WTC11 (cell line): ENCODE measurements around the gene MAB21L4. TPM values are rescaled to one million over a fixed set of nuclear protein-coding genes. Genes with fewer than 3 reads are reported as not detected.

Source experiments
- ATAC-seq: fragments of 200-7000 bp; cut with Tn5 transposase; 2 replicates; pipeline ENCODE4 v1.10.0; 2021; ENCODE audit warnings: mild to moderate bottlenecking, moderate library complexity
- CTCF ChIA-PET: fragments of 300-600 bp; sonication (Branson Sonifier 250); formaldehyde crosslinking; loops from one replicate; lab custom pipeline; 2021; ENCODE audit warnings: antibody characterized with exemption; lab: Charles Lee
- POLR2A ChIA-PET: fragments of 350-600 bp; sonication (Branson Sonifier 250); formaldehyde crosslinking; loops from one replicate; lab custom pipeline; 2021; ENCODE audit warnings: antibody characterized with exemption; lab: Charles Lee
- DNase-seq: peaks from one replicate; pipeline ENCODE4 v3.0.0; 2021; ENCODE audit warnings: low spot score
- H3K27ac Mint-ChIP-seq: 2 replicates; pipeline ENCODE4 v1.8.0; 2021; ENCODE audit warnings: mixed read lengths
- H3K27me3 Mint-ChIP-seq: 2 replicates; pipeline ENCODE4 v1.8.0; 2021; ENCODE audit warnings: low read depth, mild to moderate bottlenecking, moderate library complexity, mixed read lengths
- H3K36me3 Mint-ChIP-seq: 2 replicates; pipeline ENCODE4 v1.8.0; 2021; ENCODE audit warnings: mixed read lengths
- H3K4me1 Mint-ChIP-seq: 2 replicates; pipeline ENCODE4 v1.8.0; 2022; ENCODE audit warnings: mixed read lengths
- H3K4me3 Mint-ChIP-seq: 2 replicates; pipeline ENCODE4 v1.8.0; 2021; ENCODE audit warnings: mild to moderate bottlenecking, moderate library complexity, mixed read lengths
- H3K9me3 Mint-ChIP-seq: 2 replicates; pipeline ENCODE4 v1.8.0; 2021; ENCODE audit warnings: mixed read lengths
- ELF4 ChIP-seq: sonication (generic); formaldehyde crosslinking; IDR thresholded peaks from 2 replicates; pipeline ENCODE4 v1.8.1; 2022; ENCODE audit warnings: low read depth, mild to moderate bottlenecking, moderate library complexity, missing genetic modification reagents
- IRF2 ChIP-seq: sonication (generic); formaldehyde crosslinking; IDR thresholded peaks from 2 replicates; pipeline ENCODE4 v1.8.0; 2022; ENCODE audit warnings: low read depth, missing genetic modification reagents, borderline replicate concordance
- NFE2L1 ChIP-seq: sonication (generic); formaldehyde crosslinking; IDR thresholded peaks from 2 replicates; pipeline ENCODE4 v1.8.1; 2023; ENCODE audit warnings: missing genetic modification reagents
- NR1H2 ChIP-seq: sonication (generic); formaldehyde crosslinking; IDR thresholded peaks from 2 replicates; pipeline ENCODE4 v1.9.0; 2021; ENCODE audit warnings: mild to moderate bottlenecking, moderate library complexity, missing genetic modification reagents
- NR2C2 ChIP-seq: sonication (generic); formaldehyde crosslinking; IDR thresholded peaks from 2 replicates; pipeline ENCODE4 v1.8.0; 2022; ENCODE audit warnings: mild to moderate bottlenecking, missing genetic modification reagents
- PRRX2 ChIP-seq: fragments of 250-450 bp; sonication (Bioruptor Pico); IDR thresholded peaks from 2 replicates; pipeline ENCODE4 v1.8.0; 2021; ENCODE audit warnings: mild to moderate bottlenecking
- TP53 ChIP-seq: sonication (generic); formaldehyde crosslinking; IDR thresholded peaks from 2 replicates; pipeline ENCODE4 v1.8.1; 2023; ENCODE audit warnings: mild to moderate bottlenecking, missing genetic modification reagents
- ZNF121 ChIP-seq: sonication (generic); formaldehyde crosslinking; IDR thresholded peaks from 2 replicates; pipeline ENCODE4 v1.8.0; 2023; ENCODE audit warnings: missing genetic modification reagents
- ZNF219 ChIP-seq: sonication (generic); formaldehyde crosslinking; IDR thresholded peaks from 2 replicates; pipeline ENCODE4 v1.8.0; 2023; ENCODE audit warnings: missing genetic modification reagents, mild to moderate bottlenecking, borderline replicate concordance
- total RNA-seq: library from RNA; stranded (reverse); gene quantifications from 3 replicates; pipeline ENCODE4 v1.2.3, GENCODE V29; 2021
- TF ChIP-seq, protein P1 (sequence below): sonication (generic); formaldehyde crosslinking; IDR thresholded peaks from 2 replicates; pipeline ENCODE4 v1.8.1; 2022; ENCODE audit warnings: mild to moderate bottlenecking, missing genetic modification reagents, moderate library complexity, borderline replicate concordance
- TF ChIP-seq, protein P2 (sequence below): sonication (generic); formaldehyde crosslinking; conservative IDR thresholded peaks from 2 replicates; pipeline ENCODE4 v1.8.1; 2022; ENCODE audit warnings: mild to moderate bottlenecking, missing genetic modification reagents
- TF ChIP-seq, protein P3 (sequence below): fragments of 250-450 bp; sonication (Bioruptor Pico); IDR thresholded peaks from 2 replicates; pipeline ENCODE4 v1.9.0; 2021; ENCODE audit warnings: mild to moderate bottlenecking
- TF ChIP-seq, protein P4 (sequence below): sonication (generic); formaldehyde crosslinking; IDR thresholded peaks from 2 replicates; pipeline ENCODE4 v1.8.1; 2023; ENCODE audit warnings: mild to moderate bottlenecking, missing genetic modification reagents, moderate library complexity
- TF ChIP-seq, protein P5 (sequence below): sonication (generic); formaldehyde crosslinking; conservative IDR thresholded peaks from 2 replicates; pipeline ENCODE4 v1.8.1; 2023; ENCODE audit warnings: mild to moderate bottlenecking, low read depth, missing genetic modification reagents, moderate library complexity
- TF ChIP-seq, protein P6 (sequence below): sonication (generic); formaldehyde crosslinking; IDR thresholded peaks from 2 replicates; pipeline ENCODE4 v1.8.0; 2022; ENCODE audit warnings: missing genetic modification reagents
- TF ChIP-seq, protein P7 (sequence below): sonication (generic); formaldehyde crosslinking; IDR thresholded peaks from 2 replicates; pipeline ENCODE4 v1.8.0; 2022; ENCODE audit warnings: mild to moderate bottlenecking, missing genetic modification reagents

MAB21L4 gene
- total RNA-seq, 1 experiment from 2014 or later, result not detected

DNA sequence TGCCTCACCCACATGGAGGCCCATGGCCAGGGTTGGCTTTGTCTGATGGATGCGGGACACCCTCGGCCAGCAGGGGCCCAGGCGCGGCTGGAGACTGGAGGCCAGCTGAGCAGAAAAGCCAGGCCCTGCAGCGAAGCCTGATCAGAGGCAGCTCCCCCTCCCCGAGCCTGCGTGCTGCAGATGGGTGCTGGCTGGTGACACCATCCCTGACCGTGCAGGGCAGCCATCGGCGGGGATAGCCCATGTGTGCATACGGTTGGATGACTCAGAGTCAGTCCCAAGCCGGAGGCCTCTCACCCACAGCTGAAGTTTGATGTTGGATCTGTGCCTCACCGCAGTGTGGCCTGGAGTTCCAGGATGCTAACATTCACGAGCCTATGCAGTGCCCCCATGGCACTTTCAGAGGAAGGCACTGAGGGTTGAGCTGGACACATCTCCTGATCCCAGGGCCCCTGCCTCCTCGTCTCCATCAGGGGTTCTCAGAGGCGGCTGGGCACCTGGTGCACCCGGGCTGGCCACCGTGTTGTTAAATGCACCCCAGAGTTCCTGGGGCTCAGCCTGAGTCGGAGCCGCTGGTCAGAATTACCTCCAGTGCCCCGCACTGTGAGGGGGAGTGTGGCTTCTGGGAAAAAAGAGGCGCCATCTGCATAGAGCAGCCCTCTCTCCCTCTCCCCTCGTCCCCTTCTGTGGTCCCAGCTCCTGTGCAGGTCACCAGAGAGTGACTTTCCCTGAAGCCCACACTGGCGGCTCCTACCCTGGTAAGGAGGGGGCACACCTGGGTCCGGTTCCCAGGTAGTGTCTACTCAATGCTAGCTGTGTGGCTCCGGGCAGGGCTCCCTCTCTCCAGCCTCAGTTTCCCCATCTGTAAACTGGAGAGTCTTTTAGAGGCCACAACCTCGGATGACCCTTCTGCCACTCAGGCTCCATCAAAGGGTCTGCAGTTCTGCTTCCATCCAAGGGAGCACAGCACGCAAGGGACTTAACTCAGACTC, 56.5 kb downstream of the MAB21L4 start:
- POLR2A ChIA-PET, result interaction anchor here (1.1 to 1.4 kb wide), 2 partner anchors 18 to 20 kb away, joined by 5 to 7 read pairs; partner anchors contain the start of gene KIF1A
- no peak overlapping the region for H3K27ac Mint-ChIP-seq
- peaks cover 15% of the 10 kb centered on the region for H3K4me1 Mint-ChIP-seq
- ATAC-seq (no peak), DNase-seq (no peak)
- no peak overlapping the region for H3K4me3 Mint-ChIP-seq
- TF ChIP-seq ZNF121 (CRISPR knock-in tag) (no peak), ELF4 (CRISPR knock-in tag) (no peak), TP53 (CRISPR knock-in tag) (no peak)
- TF ChIP-seq, protein P1, sequence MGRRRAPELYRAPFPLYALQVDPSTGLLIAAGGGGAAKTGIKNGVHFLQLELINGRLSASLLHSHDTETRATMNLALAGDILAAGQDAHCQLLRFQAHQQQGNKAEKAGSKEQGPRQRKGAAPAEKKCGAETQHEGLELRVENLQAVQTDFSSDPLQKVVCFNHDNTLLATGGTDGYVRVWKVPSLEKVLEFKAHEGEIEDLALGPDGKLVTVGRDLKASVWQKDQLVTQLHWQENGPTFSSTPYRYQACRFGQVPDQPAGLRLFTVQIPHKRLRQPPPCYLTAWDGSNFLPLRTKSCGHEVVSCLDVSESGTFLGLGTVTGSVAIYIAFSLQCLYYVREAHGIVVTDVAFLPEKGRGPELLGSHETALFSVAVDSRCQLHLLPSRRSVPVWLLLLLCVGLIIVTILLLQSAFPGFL (CRISPR knock-in tag), result no peak
- TF ChIP-seq, protein P2, sequence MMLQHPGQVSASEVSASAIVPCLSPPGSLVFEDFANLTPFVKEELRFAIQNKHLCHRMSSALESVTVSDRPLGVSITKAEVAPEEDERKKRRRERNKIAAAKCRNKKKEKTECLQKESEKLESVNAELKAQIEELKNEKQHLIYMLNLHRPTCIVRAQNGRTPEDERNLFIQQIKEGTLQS (CRISPR knock-in tag), result no peak
- TF ChIP-seq, protein P3, sequence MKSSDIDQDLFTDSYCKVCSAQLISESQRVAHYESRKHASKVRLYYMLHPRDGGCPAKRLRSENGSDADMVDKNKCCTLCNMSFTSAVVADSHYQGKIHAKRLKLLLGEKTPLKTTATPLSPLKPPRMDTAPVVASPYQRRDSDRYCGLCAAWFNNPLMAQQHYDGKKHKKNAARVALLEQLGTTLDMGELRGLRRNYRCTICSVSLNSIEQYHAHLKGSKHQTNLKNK, result no peak
- no peaks in the 10 kb centered on the region for H3K36me3 Mint-ChIP-seq
- no peaks in the 10 kb centered on the region for H3K27me3 Mint-ChIP-seq
- peaks cover 4% of the 10 kb centered on the region; the same call in 1 of the 2 replicates for H3K9me3 Mint-ChIP-seq
- CTCF ChIA-PET, result interaction anchor here (0.5 to 2.6 kb wide), 30 partner anchors 7 to 730 kb away, joined by 3 to 31 read pairs (median 4); partner anchors contain the start of genes CAPN10 and KIF1A

DNA sequence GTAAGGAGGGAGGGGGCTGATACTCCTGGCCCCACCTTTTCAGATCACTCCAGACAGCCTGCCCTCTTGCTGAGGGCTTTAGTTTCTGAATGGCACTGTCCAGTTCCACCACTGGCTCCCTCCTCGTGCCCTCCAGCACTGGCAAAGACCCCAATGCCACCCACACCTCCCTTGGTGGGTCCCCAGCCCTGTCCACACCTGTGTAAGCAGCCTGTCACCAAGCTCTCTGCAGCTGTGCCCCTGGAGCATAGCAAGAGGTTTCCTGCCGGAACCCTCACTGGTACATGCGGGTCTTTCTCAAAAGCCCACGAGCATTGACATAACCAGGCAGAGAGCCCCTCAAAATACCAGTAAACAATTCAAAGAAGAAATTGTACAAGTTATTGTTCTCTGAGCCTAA, 58.3 kb downstream of the MAB21L4 start:
- ATAC-seq, result no peak
- Mint-ChIP-seq H3K27ac (no peak overlapping the region), H3K27me3 (no peaks in the 10 kb centered on the region; the same call in 1 of the 2 replicates), H3K36me3 (no peaks in the 10 kb centered on the region), H3K4me3 (no peak overlapping the region), H3K9me3 (no peaks in the 10 kb centered on the region), H3K4me1 (peaks cover 3% of the 10 kb centered on the region; the same call in 1 of the 2 replicates)
- ChIA-PET CTCF (no interaction called here), POLR2A (no interaction called here)
- TF ChIP-seq NFE2L1 (no peak), PRRX2 (CRISPR knock-in tag) (no peak), NR2C2 (no peak), NR1H2 (CRISPR knock-in tag) (no peak), ZNF219 (CRISPR knock-in tag) (no peak), IRF2 (no peak)
- TF ChIP-seq, protein P4, sequence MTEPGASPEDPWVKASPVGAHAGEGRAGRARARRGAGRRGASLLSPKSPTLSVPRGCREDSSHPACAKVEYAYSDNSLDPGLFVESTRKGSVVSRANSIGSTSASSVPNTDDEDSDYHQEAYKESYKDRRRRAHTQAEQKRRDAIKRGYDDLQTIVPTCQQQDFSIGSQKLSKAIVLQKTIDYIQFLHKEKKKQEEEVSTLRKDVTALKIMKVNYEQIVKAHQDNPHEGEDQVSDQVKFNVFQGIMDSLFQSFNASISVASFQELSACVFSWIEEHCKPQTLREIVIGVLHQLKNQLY (CRISPR knock-in tag), result no peak
- TF ChIP-seq, protein P5, sequence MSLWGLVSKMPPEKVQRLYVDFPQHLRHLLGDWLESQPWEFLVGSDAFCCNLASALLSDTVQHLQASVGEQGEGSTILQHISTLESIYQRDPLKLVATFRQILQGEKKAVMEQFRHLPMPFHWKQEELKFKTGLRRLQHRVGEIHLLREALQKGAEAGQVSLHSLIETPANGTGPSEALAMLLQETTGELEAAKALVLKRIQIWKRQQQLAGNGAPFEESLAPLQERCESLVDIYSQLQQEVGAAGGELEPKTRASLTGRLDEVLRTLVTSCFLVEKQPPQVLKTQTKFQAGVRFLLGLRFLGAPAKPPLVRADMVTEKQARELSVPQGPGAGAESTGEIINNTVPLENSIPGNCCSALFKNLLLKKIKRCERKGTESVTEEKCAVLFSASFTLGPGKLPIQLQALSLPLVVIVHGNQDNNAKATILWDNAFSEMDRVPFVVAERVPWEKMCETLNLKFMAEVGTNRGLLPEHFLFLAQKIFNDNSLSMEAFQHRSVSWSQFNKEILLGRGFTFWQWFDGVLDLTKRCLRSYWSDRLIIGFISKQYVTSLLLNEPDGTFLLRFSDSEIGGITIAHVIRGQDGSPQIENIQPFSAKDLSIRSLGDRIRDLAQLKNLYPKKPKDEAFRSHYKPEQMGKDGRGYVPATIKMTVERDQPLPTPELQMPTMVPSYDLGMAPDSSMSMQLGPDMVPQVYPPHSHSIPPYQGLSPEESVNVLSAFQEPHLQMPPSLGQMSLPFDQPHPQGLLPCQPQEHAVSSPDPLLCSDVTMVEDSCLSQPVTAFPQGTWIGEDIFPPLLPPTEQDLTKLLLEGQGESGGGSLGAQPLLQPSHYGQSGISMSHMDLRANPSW (CRISPR knock-in tag), result no peak
- TF ChIP-seq, protein P6, sequence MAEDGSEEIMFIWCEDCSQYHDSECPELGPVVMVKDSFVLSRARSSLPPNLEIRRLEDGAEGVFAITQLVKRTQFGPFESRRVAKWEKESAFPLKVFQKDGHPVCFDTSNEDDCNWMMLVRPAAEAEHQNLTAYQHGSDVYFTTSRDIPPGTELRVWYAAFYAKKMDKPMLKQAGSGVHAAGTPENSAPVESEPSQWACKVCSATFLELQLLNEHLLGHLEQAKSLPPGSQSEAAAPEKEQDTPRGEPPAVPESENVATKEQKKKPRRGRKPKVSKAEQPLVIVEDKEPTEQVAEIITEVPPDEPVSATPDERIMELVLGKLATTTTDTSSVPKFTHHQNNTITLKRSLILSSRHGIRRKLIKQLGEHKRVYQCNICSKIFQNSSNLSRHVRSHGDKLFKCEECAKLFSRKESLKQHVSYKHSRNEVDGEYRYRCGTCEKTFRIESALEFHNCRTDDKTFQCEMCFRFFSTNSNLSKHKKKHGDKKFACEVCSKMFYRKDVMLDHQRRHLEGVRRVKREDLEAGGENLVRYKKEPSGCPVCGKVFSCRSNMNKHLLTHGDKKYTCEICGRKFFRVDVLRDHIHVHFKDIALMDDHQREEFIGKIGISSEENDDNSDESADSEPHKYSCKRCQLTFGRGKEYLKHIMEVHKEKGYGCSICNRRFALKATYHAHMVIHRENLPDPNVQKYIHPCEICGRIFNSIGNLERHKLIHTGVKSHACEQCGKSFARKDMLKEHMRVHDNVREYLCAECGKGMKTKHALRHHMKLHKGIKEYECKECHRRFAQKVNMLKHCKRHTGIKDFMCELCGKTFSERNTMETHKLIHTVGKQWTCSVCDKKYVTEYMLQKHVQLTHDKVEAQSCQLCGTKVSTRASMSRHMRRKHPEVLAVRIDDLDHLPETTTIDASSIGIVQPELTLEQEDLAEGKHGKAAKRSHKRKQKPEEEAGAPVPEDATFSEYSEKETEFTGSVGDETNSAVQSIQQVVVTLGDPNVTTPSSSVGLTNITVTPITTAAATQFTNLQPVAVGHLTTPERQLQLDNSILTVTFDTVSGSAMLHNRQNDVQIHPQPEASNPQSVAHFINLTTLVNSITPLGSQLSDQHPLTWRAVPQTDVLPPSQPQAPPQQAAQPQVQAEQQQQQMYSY (CRISPR knock-in tag), result no peak
- TF ChIP-seq, protein P7, sequence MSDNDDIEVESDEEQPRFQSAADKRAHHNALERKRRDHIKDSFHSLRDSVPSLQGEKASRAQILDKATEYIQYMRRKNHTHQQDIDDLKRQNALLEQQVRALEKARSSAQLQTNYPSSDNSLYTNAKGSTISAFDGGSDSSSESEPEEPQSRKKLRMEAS (CRISPR knock-in tag), result no peak
- DNase-seq, result no peak
